Measurements from ENCODE around the gene NME4.

The NME4 gene

DNA sequence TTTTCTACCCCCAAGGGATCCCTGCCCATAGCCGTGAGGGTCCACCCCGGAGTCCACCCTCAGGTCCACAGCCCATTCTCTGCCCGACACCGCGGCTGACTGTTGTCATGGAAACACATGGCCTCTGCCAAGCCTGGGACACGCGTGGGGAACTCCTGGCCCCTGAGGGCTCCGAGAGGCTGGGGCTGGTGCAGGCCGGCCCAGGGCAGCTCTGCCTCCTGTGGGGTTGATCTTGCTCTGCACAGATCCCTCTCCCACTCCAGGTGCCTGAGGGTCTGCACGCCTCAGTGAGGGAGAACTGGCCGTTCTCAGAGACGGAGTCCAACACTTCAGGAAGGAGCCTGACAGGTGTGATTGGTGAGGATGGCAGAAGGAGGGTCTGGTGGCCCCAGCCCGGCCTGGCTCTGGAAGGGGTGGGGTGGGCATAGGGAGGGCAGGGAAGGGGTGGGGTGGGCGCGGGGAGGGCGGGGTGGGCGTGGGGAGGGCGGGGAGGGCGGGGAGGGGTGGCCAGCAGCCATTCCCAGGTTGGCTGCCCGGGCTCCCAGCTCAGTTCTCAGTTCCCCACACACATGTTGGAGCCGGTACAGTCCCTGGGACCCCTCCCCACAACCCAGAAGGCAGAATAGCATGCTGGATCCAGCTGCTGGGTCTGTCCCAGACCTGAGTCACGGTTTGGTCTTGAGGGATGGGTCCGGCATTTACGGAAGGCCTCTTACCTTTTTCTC, 33.1 kb upstream of the NME4 start:
- DNase-seq (ENCODE audit: low read depth) = no peak

DNA sequence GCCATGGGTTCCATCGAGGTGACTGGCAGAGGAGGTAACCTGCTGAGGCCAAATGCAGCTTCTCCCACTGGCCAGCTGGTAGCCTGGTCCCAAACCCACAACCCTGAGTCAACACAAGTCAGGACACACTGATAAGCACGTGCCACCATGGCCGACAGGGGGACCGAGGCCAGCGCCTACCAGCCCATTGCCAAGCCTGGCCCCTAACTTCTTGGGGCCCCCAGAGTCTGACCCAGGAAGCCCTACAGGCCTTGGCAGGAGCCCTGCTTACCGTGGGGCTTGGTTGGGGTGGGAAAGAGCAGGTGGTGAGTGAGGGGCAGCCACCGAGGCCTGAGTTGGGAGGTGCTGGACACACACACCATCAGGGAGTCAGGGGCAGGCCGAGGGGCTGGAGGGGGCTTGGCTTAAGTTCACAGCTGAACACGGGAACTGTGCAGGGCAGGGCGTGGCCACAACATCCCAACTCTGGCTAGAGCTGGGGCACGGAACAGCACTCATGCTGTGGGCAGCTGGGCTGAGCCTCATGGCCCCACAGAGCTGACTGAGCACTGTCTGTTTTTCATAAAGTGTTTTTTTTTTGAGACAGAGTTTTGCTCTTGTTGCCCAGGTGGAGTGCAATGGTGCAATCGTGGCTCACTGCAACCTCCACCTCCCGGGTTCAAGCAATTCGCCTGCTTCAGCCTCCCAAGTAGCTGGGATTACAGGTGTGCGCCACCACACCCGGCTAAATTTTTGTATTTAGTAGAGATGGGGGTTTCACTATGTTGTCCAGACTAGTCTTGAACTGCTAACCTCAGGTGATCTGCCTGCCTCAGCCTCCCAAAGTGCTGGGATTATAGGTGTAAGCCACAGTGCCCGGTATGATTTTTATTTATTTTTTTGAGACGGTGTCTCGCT, 32.2 kb upstream of the NME4 start:
- no peak for DNase-seq (ENCODE audit: low read depth)

DNA sequence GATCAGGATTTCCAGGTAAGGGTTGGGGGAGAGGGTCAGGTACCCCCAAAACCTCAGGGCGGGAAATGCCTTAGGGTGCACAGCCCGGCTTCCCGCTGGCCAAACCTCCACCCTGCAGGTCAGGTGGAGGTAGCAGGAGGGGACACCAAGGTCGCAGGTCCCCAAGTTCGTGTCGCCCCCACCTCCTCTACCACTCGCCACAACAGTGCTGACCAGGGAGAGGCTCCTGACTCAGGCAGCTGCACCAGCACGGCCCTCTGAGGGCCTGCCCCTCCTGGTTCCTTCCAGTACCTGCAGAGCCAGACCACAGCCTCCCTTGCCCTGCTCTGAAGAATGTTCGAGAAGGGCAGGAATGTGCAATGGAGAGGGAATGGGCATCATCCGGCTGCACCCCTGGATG, 30.5 kb upstream of the NME4 start:
- no peak for DNase-seq (ENCODE audit: low read depth)

DNA sequence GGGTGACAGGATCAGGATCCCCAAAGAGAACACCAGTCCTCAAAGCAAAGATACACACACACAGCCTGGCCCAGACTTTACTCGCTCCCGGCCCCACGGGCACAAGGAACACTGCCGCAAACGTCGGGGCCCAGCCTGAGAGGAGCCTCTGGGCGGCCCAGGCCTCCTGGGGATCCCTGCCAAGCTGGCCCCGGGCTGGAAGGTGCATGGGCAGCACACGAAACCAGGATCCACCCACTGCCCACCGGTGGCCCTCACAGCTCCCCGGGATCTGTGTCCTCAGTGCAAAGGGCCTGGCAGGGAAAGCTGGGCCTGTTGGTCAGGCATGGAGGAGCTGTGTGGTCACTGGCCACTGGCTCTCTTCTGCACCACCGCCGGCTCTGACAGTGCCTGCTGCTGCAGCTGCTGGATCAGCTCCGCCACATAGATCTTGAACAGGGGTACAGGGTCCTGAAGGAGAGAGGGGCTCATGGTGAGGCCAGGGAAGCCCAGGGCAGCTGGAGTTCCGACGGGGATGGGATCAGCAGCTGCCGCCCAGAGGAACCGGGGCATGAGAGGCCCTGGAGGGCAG, 29.6 kb upstream of the NME4 start:
- DNase-seq (ENCODE audit: low read depth) = no peak

DNA sequence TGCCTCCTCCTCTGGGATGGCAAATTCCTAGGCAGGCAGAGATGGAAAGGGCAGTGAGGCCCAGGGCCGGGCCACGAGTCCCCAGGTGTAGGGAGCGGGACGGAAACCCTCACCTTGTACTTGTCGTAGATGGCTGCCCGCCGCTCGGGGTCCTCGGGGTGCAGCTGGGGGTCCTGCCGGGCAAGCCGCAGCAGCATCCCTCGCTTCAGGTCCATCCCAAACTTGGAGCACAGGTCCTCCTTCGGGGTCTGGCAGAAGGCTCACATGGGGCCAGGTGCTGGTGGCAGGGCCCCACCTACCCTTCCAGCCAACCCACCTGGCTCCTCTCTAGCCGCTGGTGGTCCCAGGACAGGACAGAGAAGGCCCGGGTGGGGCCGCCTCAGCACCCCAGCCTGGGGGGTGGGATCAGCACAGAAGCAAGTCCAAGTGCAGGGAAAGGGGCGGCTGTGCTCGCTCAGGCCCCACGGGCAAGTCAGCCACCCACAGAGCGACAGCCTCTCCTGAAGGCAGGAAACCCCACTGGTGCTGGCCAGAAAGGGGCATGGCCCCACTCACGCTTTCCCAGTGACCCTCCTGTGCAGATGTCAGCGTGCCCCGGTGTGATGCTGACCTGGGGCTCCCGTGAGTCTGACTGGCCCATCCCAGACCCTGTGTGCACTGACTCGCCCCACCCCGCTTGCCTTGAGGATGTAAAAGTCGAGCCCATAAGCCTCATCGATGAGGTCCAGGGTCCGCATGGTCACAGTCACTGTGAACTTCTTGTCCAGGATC, 28.4 kb upstream of the NME4 start:
- DNase-seq (ENCODE audit: low read depth) = no peak

DNA sequence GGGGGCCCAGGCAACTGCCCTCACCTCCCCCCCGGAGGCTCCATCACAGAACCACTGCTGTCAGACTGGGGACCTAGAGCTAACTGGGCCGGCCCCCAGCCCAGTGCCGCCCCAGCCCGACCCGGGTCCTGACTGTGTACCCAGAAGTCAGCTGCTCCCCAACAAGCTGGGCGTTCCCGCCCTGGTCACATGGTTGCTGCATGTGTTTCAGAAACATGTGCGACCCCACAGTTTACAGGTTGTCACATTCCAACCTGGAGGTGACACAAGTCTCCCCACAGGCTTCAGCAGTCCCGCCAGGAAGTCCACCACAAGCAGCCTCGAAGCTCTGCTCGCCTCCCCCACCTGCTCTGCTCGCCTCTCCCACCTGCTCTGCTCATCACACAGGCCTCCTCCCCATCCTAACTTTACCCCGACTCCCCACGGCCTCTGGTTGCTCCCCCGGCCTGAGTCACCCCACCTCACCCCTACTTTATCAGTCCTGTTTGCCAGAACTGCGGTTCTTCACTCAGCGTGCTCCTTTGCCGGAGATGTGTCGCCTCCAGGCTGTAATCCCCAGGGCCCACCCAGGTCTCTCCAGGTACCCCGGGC, 27.6 kb upstream of the NME4 start:
- no peak for DNase-seq (ENCODE audit: low read depth)

DNA sequence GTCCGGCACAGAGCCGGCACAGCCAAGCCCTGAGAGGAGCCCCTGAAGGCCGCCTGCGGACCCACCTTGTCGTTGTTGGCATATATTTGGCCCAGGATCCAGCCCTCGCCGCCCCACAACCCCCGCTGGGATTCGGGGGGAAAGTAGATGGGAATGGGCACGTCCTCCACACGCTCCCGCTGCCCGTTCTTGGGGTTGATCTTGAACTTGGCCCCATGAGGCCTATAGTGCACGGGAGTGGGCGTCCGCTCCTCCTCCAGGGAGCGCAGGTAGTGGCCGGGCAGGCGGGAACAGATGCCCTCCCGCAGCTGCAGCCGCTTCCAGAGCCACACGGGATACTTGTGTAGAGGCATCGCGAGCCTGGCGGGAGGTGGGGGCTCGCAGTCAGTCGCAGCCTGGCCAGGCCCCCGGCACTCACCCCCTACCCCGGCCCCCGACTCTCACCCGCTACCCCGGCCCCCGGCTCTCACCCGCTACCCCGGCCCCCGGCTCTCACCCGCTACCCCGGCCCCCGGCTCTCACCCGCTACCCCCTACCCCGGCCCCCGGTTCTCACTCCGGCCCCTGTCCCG, 27.0 kb upstream of the NME4 start:
- no peak for DNase-seq (ENCODE audit: low read depth)

DNA sequence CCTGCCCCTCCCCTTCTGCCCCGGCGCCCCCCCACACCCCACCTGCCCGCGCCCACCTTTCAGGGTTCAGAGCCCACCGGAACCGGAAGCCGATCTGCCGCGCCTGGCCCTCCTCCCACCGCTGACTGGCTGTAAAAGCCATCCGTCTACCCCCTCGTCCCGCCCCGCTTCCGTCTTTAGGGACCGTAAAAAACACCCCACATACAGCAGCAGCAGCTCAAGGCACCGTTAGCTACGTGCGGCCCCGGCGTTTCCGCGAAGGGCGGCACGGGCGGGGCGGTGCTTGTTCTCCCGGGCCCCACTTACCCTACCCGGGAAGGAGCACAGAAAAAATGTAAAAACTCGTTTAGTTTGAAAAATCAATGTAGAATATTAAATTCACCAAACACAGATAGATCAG, 26.6 kb upstream of the NME4 start, which contains the start of gene MRPL28:
Gene MRPL28 (minus strand): TSS at position 96 of the 400 bp plus-strand sequence. CDS start 320 bp downstream, outside the sequence.
- peak; percentile 88 for DNase-seq (ENCODE audit: low read depth)

DNA sequence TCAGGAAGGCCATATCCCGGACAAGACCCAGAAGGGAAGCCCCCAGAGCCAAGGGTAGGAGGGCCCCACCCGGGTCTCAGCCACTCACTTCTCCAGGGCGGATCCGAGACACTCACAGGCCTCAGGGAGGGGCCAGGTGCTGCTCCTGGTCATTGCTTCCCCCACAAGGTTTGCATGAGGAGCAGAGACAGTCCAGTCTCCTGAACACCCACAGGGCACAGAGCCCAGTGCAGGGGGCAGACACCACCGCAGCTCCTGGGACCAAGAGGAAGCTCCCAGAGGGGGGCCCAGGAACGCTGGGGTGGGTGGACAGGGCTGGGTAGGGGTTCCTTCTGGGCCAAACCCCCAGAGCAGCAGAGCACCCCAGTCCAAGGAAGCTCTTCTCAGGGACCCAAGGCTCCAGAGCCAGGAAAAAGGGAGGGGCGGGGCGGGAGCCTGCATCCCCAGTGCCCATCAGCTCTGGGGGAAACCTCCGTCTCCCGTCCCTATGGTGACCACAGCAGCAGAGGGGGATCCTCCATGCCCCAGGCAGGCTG, 26.0 kb upstream of the NME4 start:
- no peak for DNase-seq (ENCODE audit: low read depth)

DNA sequence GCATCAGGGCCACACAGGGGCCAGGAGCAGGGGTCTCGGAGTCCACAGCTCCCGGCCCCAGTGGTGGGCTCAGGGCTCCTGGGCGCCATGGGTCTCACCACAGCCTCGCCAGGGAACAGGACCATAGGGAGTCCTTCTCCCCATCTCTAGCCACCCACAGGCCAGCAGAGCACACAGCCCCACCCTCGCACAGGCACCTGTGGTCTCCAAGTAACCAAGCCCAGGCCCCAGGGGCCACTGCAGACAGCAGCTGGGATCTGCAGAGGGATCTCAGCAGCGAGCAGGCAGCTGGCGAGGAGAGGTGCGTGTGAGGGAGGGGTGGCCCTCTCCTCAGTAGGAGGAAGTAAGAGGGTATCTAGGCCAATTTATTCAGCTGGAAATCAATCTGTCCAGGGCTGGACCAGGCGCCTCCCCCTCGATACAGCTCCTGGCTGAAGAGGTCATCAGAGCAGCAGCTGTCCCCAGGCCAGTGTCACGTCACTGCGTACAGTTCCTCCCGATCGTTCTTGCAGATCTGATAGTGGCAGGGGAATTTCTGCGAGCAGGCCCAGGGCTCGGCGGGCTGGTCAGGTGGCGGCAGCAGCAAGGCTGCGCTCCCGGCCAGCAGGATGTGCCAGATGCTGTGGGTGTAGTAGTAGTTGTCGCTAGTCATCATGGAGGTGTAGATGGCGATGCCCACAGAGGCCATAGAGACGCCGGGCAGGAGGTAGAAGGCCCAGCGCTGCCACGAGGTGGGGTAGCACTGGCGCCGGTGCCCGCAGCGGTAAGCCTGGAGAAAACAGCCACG, 25.3 kb upstream of the NME4 start:
- no peak for DNase-seq (ENCODE audit: low read depth)

DNA sequence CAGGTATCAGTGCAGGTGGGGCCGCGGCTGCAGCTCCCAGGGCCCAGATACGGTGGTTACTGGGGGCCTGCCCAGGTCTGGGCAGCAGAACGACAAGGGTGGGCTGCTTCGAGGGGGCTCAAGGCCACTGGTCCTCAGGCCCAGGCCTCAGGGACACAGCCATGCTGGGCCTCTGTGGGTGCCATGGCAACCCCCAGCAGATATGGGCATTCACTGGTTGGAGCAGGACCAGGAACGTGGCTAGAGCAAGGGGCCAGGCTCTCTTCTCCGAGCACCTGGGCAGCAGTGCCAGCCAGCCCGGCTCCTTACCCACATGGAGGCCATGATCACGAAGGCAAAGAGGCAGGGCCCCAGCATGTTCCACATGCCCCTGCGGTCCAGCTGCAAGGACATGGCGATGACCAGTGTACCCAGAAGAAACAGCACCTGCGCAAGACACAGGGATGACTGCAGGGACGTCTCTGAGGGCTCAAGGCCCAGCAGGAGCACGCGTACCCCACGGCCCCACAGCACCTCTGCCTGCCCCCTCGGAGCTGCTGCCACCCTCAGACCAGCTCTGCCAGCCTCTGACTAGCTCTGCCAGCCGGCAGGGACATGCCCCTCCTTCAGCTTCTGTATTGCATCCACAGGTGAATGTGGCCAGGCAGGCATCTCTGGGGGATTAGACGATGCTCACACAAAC, 24.6 kb upstream of the NME4 start:
- DNase-seq (ENCODE audit: low read depth) = no peak

DNA sequence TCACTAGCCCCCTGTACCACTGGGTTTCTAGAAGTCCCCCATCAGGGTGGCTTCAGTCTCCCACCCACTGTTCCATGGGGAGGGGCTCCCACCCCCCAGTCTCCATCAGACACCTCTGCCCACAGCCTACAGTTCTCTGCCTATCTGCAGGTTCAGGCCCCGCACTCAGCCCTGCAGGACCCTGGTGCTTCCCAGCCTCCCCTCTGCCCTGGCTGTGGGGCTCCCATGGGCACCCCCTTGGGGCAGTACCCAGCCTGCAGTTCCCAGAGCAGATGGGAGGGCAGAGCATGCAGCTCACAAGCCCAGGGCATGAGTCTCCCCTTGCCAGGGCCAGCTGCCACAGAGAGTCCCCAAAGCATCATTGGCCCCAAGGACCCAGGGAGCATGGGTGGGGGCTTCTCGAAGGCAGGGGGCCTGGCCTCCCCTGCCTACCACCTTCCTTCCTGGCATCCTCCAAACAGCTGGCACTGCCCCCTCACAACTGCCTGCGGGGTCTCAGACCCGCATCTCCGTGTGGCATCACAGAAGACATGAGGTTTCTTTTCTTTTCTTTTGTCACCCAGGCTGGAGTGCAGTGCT, 23.9 kb upstream of the NME4 start:
- no peak for DNase-seq (ENCODE audit: low read depth)

DNA sequence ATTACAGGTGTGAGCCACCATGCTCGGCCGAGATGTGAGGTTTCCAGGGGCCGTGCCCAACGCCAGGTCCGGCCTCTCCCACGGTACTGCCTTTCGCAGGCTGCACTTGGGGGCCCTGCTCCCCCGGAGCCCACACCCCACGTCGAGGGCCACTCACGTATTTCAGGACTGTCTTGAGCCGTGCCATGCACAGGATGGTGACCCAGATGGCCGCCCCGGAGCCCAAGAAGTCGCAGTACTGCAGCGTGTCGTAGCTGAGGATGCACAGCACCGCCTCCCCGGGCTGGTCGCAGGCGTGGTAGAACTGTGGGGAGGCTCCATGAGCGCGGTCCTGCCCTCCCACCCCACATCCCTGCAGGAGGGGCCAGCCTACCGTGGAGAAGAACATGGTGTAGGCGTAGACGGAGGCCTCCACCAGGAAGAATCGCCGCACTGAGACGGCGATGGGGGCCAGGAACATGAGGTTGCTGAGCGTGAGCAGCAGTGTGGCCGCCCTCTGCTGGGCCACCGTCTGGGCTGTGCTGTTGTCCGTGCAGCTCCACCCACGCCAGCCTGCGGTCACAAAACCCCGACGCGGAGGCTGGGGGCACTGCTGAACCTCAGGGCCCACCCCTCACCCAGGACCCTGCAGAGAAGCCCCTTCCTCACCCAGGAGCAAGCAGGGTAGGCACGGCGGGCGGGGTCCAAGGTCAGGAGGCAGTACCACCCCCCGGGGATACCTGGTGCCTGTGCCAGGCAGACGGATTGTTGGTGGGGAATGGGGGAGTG, 23.0 kb upstream of the NME4 start:
- no peak for DNase-seq (ENCODE audit: low read depth)

DNA sequence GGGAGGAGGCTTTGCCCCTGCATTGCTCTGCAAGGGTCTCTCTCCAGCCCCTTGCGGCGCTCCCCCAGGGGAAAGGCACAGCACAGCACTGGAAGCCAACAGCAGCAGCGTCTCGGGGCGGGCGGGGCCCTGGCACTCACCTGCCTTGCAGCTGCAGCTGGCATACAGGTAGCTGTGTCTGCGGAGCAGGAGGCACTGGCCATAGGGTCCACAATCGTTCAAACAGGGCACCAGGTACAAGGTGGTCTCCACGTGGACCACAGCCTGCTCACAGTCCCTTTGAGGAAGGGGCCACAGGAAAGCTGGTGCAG, 22.4 kb upstream of the NME4 start:
- no peak for DNase-seq (ENCODE audit: low read depth)

DNA sequence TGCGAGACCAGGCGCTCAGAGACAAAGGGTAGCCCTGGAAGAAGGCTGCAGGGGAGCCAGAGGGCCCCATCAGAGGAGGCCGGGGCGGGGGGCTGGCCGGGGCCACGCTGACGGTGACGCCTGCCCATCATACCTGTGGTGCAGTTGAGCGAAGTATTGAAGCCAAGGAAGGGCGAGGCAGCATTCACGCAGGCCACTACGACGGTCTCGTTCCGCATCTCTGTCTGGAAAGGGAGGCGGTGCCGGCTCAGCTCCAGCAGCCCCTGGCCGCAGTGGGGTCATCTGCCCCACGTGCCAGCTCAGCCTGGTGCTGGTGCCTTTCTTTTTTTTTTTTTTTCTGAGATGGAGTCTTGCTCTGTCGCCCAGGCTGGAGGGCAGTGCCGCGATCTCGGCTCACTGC, 21.8 kb upstream of the NME4 start:
- no peak for DNase-seq (ENCODE audit: low read depth)

DNA sequence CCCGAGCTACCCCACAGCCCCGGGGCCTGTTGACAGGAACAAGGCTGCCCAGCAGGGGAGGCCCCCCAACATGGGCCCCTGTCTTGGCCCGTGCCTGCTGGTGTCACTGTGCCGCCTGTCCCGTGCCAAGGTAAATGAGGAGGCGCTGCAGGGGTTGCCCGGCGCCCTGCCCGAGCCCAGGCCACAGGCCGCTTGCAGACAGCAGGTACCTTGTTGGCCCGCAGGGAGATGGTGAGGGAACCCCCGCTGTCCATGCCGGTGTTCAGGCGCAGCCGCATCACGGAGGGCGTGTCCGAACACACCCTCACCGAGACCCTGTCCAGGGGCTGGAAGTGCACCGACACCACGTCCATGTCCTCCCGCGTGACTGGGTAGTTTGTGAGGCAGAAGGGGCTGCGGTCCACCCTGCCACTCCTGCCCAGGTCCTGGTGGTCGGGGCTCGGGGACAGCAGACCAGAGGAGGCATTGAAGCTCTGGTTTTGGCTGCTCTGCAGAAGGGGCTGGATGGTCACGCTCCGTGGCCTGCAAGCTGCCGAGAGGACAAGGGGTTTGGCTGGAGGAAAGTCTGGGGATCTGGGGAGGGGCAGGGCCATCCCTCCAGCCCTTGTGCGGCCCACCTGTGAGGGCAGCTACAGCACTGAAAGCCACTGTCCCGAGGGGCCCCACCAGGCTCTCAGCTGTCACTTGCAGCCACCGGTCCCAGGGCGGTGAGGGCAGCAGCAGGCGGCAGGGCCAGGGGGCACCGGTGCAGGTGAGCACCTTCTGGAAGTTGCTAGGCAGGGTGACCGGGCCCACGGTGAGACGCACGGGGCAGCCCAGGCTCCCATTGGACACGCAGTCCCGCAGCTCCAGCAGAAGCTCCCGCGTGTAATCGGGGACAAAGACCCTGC, 20.8 kb upstream of the NME4 start:
- DNase-seq (ENCODE audit: low read depth) = no peak

DNA sequence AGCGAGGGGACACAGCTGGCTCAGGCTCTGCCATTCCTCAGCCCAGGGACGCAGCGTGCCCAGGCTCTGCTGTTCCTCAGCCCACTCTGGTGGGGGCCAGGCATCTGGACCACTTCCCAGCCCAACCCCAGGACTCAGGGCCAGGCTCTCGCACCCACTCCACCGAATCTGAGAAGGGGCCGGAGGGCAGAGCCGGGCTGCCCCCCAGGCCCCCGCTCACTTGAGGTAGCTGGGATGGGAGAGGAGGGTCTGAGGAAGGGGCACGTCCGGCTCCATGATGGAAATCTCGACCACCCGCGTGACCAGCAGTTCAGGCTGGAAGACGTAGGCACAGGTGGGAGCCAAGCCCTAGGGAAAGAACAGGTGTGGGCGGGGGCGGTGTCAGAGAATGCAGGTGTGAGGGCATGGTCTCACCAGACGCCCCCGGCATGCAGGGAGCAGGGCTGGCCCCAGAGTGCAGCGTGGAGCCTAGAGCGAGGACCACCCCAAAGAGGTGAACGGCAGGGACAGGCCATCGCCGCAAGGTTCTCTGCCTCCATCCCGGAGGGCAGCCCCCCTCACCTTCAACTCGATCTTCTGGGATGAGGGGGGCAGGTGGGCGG, 20.1 kb upstream of the NME4 start:
- DNase-seq (ENCODE audit: low read depth) = no peak
